ENCODE measurements around the gene TMEM116. TPM values are rescaled to one million over a fixed set of nuclear protein-coding genes. Genes with fewer than 3 reads are reported as not detected.

The TMEM116 gene
- total RNA-seq, 1 donor = 20.4 TPM

- no peak for DNase-seq (ENCODE audit: low read depth)
- no peak overlapping the region for H3K4me3 ChIP-seq (ENCODE audit: low read depth, low read length)
- no peak for TF ChIP-seq CTCF (IDR thresholded peaks at IDR 0.05; ENCODE audit: insufficient read depth, low read length)
Measured at GRCh38 chr12:112031472-112031871, 18.5 kb upstream of the TMEM116 start.

GRCh38 chr12:112029301-112029700 is 16.3 kb upstream of the TMEM116 start:
- TF ChIP-seq CTCF (IDR thresholded peaks at IDR 0.05; ENCODE audit: insufficient read depth, low read length) = no peak
- no peak overlapping the region for H3K4me3 ChIP-seq (ENCODE audit: low read depth, low read length)
- no peak for DNase-seq (ENCODE audit: low read depth)

- TF ChIP-seq CTCF (IDR thresholded peaks at IDR 0.05; ENCODE audit: insufficient read depth, low read length) = no peak
Measured at GRCh38 chr12:112025808-112026375, 12.9 kb upstream of the TMEM116 start.

GRCh38 chr12:112023759-112024396 is 10.9 kb upstream of the TMEM116 start:
- H3K4me3 ChIP-seq (ENCODE audit: low read depth, low read length) = no peak overlapping the region

More at GRCh38 chr12:112025808-112026375, 12.9 kb upstream of the TMEM116 start:
- no peak overlapping the region for H3K4me3 ChIP-seq (ENCODE audit: low read depth, low read length)
- DNase-seq (ENCODE audit: low read depth) = no peak

GRCh38 chr12:112022241-112023016 is 9.5 kb upstream of the TMEM116 start:
- no peak for TF ChIP-seq CTCF (IDR thresholded peaks at IDR 0.05; ENCODE audit: insufficient read depth, low read length)
- no peak for DNase-seq (ENCODE audit: low read depth)
- H3K4me3 ChIP-seq (ENCODE audit: low read depth, low read length) = no peak overlapping the region

More at GRCh38 chr12:112023759-112024396, 10.9 kb upstream of the TMEM116 start:
- no peak for DNase-seq (ENCODE audit: low read depth)
- no peak for TF ChIP-seq CTCF (IDR thresholded peaks at IDR 0.05; ENCODE audit: insufficient read depth, low read length)

GRCh38 chr12:112020947-112021457 is 8.0 kb upstream of the TMEM116 start:
- TF ChIP-seq CTCF (IDR thresholded peaks at IDR 0.05; ENCODE audit: insufficient read depth, low read length) = no peak
- no peak for DNase-seq (ENCODE audit: low read depth)
- H3K4me3 ChIP-seq (ENCODE audit: low read depth, low read length) = no peak overlapping the region

All from fibroblast of the aortic adventitia (primary cell).